A673 (cell line): ENCODE measurements around the gene RAB37.

Source experiments
- CTCF ChIP-seq: fragments of 300-800, 200-600 bp; sonication (generic); conservative IDR thresholded peaks from 2 replicates; pipeline ENCODE4 v1.5.1; 2017; ENCODE audit warnings: low read depth, mild to moderate bottlenecking, antibody characterized with exemption, low read length, moderate library complexity, mixed read lengths
- EZH2 ChIP-seq: fragments of 200-600 bp; sonication (generic); IDR thresholded peaks from 2 replicates; pipeline ENCODE4 v1.6.1; 2017; ENCODE audit warnings: borderline replicate concordance, low read depth, mild to moderate bottlenecking, mixed read lengths, antibody characterized with exemption, low read length; ENCODE audit not compliant: poor library complexity, severe bottlenecking

- no peak for TF ChIP-seq CTCF
- no peak for TF ChIP-seq EZH2
These were observed 41.4 kb upstream of the RAB37 start for GRCh38 chr17:74695629-74696028.
